Stimulated activated naive CD8-positive, alpha-beta T cell treated with anti-CD3 and anti-CD28 coated beads, Interleukin-15, Interleukin-2, amounts not matched to agents 100 U/mL and 50 U/mL, for 24 hours (primary cell): ENCODE data around the gene ULK2.
"Not testable (repeated sequence)": the region's sequence is repeated elsewhere in the genome, so short reads cannot be mapped to it uniquely, and the experiment has no call there.

Source experiments
- ATAC-seq: fragments of 150-1000 bp; cut with Tn5 transposase; one replicate; pipeline ENCODE4 v1.10.0; 2021
- DNase-seq: peaks from one replicate; pipeline ENCODE4 v3.0.0; 2021

Gene ULK2

DNA sequence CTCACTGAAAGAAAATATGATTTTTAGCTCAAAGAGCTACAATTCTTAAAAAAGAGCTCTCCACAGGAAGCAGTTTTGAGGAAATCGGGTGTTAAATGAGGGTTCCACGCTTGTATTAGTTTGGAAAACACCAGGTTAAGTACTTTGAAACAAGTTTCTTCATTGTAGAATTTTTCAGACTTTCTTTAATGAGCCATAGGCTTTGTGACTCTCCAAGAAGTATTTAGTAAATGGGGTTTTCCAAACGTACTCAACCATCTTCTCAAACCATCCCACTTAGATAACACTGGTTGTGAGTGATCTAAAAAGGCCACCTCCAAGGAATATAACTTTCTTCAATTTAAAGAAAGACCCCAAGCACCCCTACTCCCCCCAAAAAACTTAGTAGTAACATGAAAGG is 2.7 kb downstream of the ULK2 start:
- DNase-seq, result no peak
- ATAC-seq, result no peak

DNA sequence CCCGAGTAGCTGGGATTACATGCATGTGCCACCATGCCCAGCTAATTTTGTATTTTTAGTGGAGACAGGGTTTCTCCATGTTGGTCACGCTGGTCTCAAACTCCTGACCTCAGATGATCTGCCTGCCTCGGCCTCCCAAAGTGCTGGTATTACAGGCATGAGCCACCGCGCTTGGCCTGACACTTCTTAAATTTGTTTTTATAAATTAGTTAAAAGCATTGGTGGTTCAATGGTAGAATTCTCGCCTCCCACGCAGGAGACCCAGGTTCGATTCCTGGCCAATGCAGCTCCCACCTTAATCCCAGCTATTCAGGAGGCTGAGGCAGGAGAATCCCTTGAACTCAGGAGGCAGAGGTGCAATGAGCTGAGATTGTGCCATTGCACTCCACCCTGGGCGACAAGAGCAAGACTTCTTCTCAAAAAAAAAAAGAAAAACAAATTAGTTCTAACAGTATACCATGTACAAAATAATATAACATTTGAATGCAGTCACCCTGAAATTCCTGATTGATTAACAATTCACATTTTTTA is 7.0 kb downstream of the ULK2 start:
- DNase-seq, ATAC-seq: not testable (repeated sequence)

DNA sequence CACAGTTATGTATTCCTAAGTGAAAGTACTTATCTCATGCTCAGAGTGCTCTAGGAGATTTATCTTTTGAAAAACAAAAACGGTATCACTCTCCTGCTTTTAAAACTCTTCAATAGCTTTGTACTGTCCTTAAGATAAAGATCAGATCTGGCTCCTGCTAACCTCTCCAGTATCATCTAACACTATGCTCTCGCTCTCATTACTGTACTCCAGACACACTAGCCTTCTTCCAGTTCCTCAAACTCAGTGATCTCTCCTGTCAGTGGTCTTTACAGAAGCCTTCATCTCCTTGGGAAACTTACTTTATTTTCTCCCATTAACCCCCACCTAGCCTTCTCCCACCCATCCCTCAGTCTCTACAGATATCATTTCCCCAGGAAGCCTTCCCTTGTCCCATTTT is 10.1 kb downstream of the ULK2 start:
- DNase-seq (no peak), ATAC-seq (no peak)

DNA sequence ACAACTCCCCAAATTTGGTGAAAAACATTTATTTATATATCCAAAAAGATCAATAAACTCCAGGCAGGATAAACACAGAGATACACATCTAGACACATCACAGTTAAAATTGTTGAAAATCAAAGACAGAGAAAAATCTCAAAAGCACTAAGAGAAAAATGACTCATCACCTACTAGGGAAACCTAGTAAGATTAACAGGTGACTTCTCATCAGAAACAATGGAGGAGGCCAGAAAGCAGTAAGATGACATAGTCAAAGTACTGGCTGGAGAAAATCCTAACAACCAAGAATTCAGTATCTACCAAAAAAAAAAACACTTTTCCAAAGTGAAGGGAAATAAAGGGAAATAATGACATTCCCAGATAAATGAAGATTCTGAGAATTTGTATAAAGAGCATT is 33.8 kb downstream of the ULK2 start:
- ATAC-seq (no peak), DNase-seq (no peak)

DNA sequence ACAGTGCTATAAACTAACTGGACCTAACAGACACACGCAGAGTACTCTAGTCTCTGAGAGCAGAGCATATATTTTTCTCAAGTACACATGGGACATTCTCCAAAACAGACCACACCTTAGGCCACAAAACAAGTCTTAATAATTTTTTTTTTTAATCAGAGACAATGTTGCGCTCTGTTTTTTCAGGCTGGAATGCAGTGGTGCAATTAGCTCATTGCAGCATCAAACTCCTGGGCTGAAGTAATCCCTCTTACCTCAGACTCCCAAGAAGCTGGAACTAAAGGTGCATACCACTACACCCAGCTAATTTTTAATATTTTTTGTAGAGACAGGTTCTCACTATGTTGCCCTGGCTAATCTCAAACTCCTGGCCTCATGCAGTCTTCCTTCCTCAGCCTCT is 37.7 kb downstream of the ULK2 start:
- ATAC-seq (no peak), DNase-seq (no peak)

DNA sequence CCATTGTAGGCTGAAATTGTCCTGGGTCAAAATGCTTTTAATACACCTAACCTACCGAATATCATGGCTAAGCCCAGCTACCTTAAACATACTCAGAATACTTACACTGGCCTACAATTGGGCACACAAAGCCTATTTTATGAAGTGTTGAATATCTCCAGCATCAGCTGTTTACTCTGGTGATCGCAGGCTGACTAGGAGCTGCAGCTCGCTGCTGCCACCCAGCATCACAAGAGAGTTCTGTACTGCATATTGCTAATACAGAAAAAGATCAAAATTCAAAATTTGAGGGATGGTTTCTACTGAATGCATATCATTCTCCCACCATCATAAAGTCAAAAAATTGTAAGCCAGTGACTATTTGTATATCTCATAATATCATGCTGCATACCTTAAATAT is 55.3 kb downstream of the ULK2 start:
- ATAC-seq (no peak), DNase-seq (no peak)

DNA sequence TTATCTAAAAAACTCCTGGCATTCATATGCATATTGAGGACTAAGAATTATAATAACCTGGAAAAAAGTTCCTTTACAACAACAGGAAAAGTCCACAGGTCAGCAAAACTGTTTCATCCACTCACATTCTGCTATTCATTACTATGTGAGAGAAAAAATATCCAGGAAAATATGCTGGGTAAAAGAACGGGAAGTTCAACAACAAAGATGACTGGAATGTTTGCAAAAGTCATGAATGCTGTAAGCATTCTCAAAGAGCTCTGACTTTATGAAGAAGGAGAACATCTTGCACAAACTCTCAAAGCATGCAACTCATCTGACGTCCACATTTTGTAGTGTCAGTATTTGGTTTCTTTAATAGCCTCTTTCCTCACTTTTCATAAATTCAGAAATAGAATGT is 62.7 kb downstream of the ULK2 start:
- DNase-seq, result no peak
- no peak for ATAC-seq

DNA sequence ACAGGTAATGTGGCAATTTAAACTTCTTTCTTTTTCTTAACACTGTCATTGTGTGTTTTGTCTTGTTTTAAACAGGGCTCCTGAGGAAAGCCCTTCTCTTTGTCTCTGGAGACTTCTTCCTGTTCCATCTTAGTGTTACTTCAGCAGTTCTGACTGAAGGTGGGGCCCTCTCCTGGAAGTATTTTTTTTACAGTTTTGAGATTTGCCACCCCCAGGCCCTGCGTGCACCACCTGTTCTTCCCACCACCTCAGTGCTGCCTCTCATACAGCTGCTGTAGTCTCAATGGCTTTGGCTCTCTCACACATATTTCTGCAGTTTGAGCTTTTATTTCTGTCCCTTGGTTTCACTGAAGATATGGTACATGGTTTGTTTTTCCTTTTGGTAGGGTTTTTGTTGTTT is 67.2 kb downstream of the ULK2 start:
- no peak for ATAC-seq
- DNase-seq, result no peak

DNA sequence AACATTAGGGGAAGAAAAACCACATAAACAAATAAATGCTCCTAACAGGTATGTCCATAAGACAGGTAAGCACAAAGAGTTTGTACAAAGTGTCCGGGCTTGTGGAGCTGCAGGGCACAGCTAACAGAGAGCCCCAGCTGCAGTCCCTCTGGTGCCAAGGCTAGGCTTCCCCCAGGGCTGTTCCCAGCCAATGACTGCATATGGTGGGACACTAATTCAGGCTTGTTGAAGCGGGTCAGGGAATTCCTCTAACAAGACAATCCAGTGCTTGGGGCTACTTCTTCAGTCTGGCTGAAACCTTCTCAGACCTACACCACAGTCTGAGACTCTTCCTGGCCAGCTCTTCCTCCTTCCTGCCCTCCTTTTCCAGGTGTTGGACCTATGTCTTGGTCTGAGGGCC is 67.9 kb downstream of the ULK2 start:
- ATAC-seq (no peak), DNase-seq (no peak)

DNA sequence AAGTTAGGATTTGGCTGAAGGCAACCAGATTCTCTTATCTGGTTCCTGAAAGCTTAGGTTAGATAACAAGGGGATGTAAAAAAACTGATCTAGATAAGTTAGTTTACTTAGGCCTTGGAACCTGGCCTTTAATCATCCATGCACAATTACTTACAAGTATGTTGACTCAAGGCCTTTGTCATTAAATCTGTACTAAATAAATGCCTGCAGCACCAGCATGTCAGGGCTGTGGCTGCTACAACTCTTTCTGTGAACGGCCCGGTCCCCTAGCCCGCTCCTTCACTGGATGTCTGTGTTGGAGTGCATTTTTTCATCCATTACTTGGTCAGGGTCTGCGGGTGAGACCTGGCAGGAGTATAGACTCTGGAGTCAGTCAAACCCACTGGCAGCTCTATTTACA is 71.3 kb downstream of the ULK2 start:
- DNase-seq (no peak), ATAC-seq (no peak)

DNA sequence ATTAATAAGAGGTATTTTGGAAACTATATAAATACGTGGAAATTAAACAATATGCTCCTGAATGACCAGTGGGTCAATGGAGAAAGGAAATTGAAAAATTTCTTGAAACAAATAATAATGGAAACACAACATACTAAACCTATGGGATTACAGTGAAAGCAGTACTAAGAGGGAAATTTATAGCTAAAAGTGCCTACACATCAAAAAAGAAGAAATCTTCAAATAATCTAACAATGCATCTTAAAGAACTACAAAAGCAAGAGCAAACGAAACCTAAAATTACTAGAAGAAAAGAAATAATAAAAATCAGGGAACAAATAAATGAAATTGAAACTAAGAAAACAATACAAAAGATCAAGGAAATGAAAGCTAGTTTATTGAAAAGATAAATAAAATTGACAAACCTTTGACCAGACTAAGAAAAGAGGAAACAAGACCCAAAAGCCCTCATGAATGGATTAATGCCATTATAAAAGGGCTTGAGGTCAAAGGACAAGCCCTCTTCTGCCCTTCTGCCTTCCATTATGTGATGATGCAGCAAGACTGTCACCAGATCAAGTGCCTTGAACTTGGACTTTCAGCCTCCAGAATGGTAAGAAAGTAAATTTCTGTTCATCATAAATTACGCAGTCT is 75.7 kb downstream of the ULK2 start:
- DNase-seq (no peak), ATAC-seq (no peak)

DNA sequence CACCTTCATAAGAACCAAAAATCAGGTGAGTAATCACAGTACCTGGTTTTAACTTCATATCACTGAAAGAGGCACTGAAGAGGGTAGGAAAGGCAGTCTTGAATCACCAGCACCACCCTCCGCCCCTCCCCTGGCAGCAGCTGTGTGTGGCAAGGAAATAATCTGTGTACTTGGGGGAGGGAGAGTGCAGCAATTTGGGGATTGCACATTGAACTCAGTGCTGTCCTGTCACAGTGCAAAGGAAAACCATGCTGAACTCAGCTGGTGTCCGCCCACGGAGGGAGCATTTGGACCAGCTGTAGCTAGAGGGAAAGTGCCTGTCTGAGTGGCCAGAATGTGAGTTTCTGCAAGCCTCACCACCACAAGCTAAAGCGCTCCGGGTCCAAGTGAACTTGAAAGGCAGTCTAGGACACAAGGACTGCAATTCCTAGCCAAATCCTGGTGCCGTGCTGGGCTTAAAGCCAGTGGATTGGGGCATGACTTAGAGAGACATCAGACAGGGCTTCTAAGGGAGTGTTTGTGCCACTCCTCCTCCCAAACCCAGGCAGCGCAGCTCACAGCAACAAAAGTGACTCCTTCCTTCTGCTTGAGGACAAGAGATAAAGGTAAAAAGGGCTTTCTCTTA is 79.9 kb downstream of the ULK2 start:
- DNase-seq, result no peak
- no peak for ATAC-seq

DNA sequence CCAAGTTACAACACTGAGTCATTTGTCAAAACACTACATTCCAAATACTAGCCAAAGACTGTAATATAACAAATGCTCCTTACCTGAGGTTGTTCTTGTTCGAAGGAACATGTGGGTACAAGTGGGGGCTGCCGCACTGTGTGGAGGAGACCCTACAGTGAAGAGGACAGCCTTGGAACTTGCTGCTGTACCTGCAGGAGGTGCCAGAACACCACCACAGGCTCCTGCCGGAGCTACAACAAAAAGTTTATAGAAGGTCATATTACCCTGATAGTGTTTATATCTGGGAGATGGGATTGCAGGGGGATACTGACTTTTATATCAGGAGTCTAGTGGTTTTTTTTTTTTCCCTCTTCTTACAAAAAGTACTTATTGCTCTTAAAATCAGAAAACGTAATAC is 81.9 kb downstream of the ULK2 start:
- no peak for DNase-seq

DNA sequence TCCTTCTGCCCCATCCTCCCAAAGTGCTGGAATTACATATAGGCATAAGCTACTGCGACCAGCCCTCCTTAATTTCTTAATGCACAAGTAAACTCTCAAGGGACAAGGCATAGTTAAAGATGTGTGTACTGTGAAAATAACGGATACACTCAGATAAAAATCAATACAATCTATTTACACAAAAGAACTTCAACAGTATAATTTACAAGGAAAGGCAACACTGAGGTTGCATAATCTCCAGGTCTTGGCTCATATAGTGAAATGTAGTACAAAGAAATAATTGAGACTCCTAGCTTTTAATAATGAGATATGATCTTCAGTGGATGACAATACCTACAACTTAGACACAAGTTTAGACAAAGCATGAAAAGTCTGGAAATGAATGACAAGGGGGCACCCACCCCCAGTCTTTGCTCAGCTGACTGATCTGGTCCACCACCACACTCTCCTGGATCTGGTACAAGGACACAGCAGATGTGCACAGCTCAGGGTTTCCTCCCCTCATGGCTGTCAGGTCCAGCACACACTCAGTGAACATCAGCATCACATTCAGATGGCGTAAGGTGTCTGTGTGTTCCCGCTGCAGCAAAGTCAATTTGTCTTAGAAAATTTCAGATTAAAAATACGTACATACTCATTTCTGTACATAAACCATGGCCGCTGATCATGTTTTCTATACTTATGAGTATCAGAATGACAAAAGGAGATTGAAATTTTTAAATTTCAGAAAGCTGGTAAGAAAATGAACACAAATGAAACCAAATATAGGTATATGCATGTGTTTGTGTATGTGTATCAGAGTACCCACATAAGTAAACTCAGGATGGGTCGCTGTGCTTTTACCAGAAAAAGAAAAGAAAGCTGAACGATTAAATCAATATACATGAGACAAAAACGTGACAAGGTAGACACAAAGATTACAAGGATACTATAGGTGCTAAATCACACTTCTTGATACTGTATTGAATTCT is 86.0 kb downstream of the ULK2 start:
- ATAC-seq, result no peak

More for the DNA sequence above, 81.9 kb downstream of the ULK2 start:
- ATAC-seq, result no peak

DNA sequence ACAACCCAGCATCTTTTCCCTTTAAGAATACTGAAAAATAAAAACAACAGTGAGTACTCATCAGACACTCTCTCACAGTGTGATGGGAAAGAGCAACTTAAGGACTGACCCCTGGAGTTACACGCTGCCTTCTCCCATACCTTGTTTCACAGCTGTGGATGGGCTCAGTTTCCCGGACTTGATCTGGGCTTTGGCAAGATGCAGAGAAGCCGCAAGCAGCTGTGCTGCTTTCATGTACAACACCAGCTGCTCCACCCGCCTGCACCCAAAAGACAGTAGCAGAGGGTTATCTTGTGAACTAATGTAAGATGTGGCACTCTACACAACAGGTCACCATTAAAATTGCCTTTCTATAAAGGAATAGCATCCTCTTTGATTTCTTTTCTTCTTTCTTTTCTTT is 86.9 kb downstream of the ULK2 start:
- DNase-seq (no peak), ATAC-seq (no peak)

More for the DNA sequence above, 86.0 kb downstream of the ULK2 start:
- no peak for DNase-seq

DNA sequence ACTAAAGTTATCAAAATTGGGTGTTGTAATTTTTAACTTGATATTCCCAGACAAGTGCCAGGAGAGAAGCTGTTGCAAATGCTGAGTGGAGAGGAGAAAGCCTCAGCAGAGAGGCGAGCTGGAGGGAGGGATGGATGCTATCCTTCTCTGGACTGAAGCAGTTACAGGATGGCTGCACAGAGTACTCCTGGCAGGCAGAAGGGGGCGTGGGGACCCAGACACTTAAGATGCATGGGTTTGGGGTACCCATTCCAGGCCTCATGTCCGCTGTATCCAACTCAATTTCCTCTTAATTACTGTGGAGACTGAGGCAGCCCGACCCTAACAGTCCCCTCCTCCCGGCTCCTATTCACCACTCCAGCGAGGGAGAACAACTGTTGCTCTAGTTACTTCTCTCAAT is 94.2 kb downstream of the ULK2 start:
- ATAC-seq, result no peak
- DNase-seq, result no peak

DNA sequence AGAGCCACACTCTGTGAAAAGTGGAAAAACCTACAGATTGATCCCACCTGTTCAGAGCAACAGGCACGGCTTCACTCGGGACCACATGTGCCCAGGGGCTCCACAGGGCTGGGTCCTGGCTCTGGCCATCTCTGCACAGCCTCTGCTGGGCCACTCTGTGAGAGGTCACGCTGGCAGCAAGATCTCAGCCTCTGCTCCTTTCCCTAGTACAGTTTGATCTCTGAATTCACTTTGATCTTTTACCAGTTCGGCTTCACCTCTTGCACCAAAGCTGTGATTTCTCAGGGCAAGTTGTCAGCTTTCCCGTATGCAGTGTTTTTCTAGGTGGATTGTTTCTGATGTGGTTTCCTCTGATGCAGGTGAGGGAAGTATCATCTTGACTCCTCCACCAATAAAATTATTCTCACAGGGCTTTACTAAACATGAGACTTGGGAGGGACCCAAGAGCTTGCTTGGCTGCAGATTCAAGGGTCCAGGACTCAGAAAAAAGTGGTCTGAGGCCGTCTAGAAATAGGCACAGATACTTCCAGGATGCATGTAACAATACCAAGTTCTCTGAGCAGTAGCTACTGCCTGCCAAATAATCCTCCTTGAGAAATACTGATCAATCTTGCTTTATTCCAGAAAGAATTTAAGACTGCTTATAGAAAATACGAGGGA is 95.6 kb downstream of the ULK2 start:
- ATAC-seq (peak; percentile 38), DNase-seq (no peak)

DNA sequence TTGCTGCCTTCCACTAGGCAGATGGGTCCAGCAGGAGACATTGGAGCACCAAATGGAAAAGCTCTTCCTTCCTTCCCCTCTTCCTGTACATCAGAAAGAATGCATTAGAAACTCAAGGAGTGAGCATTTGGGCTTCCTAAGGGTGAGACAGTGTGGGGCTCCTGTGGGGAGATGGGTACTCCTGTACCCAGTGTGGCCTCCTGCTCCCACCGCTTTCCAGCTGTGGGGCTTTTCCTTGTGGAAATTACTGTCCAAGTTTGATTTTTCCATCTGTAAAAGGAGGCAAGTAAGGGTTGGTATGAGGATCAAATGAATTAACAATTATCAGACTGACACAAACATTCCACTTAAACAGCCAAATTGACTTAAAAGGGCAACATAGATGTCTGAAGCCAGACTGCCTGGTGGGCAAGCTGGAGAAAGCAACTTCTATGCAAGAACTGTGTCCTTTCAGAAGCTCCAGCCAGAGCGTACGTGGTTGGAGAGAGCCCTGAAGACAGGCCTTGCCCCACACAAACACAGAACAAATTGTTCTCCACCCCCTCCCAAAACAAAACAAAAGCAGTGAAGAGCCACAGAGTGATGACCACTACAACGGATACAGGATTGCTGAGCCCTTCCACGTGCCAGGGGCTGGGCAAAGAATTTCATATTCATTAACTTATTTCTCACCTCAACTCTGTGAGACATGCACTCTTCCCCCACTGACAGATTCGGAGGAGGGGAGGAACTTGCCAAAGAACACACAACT is 96.6 kb downstream of the ULK2 start:
- no peak for ATAC-seq

DNA sequence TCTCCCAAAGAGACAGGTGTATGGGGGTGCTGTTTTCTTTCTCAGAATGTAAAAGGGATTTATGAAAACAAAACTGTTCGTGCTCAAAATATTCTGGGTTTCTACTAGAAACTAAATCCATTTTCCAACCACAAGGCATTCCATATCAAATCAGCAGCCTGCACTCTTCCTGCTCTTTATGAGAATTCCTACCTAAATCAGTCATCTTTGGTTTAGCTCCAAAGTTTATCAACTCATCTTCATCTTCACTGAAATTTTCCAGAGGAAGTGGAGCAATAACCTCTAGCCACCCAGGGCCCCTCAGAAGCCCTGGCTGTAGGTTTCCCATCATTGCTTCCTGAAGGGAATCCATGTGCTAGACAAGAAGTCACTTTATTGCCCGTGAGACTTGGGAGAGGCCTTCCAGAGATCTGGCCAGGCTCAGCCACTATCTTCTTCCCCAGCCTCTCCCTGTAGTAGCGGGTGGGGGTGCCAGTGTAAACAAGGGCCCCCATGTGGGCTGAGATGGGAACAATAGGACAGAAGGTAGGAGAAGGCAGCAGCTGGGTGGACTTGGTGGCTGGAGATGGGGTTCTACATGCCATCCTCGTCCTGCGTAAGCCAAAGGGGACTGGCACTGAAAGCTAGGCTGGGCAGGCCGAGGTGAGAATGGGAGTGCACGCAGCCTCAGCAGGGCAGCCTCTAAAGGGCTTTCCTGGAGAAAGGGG is 97.6 kb downstream of the ULK2 start:
- DNase-seq (no peak), ATAC-seq (no peak)

More for the DNA sequence above, 96.6 kb downstream of the ULK2 start:
- no peak for DNase-seq

DNA sequence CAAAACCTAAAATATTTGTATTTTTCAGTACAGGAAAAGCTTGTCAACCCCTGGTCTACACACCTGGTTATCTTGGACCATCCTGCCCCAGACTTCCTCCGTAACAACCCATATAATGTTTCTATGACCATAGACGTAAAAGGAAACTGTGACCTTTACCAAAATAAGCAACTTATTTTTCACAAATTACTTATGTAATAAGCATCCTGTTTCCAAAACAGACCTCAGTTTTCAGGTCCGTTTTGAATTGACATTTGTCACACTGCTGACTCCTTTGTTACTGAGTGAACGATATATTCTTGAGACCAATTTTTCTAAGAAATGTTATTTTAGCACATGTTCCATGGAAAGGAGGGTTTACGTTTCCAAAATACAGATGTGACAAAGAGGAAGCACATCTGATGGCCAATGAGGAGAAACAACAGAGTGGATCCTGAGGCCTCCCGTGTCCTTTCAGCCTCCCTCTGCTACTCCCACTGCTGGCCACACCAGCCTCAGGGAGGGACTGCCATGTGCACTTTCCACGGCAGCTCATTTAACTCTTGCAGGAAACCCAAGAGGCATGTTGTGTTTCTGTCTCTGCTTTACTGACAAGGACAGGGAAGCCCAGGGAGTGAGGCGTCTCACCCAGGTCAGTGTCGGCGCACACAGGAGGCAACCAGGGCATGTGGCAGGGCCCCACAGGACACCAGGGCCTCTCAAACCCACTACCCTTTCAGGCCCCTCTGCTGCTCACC is 99.5 kb downstream of the ULK2 start:
- DNase-seq, result no peak
- no peak for ATAC-seq
